ENCODE data around the gene ANKFY1. TPM values are rescaled to one million over a fixed set of nuclear protein-coding genes. Genes with fewer than 3 reads are reported as not detected.

ANKFY1 gene
- total RNA-seq, 2 donors from 2014 or later: 17.9 to 40.5 TPM

GRCh38 chr17:4270736-4271135 lies 7.0 kb upstream of the ANKFY1 start:
- 73 to 74% methylated on average over 3 of the region's 3 CpGs for WGBS, 2 donors
- Histone ChIP-seq H3K4me1 (peaks cover 9% of the 10 kb centered on the region), H3K9me3 (no peaks in the 10 kb centered on the region), H3K27ac (no peak overlapping the region), H3K36me3 (replicated peaks in 1 of 2; ENCODE audit: insufficient read depth in 1 of 2, low read depth in 2 of 2) (no peaks in the 10 kb centered on the region), H3K27me3 (no peaks in the 10 kb centered on the region), H3K4me3 (no peak overlapping the region)
- intact Hi-C loops (cut with DNase I): no loop called here
- ATAC-seq: no peak
- no peak for TF ChIP-seq CTCF (IDR thresholded peaks at IDR 0.05)
- no peak for TF ChIP-seq POLR2A (IDR thresholded peaks at IDR 0.05)
- no peak for DNase-seq

GRCh38 chr17:4269915-4270314 lies 6.1 kb upstream of the ANKFY1 start:
- intact Hi-C loops (cut with DNase I): no loop called here
- H3K36me3 ChIP-seq (replicated peaks in 1 of 2; ENCODE audit: insufficient read depth in 1 of 2, low read depth in 2 of 2): no peaks in the 10 kb centered on the region

GRCh38 chr17:4267402-4267801 lies 3.6 kb upstream of the ANKFY1 start:
- intact Hi-C loops (cut with DNase I): no loop called here
- Histone ChIP-seq H3K36me3 (replicated peaks in 1 of 2; ENCODE audit: insufficient read depth in 1 of 2, low read depth in 2 of 2) (no peaks in the 10 kb centered on the region), H3K27me3 (no peaks in the 10 kb centered on the region), H3K27ac (no peak overlapping the region), H3K4me1 (peaks cover 17% of the 10 kb centered on the region), H3K4me3 (no peak overlapping the region), H3K9me3 (no peaks in the 10 kb centered on the region)
- no peak for TF ChIP-seq CTCF (IDR thresholded peaks at IDR 0.05)
- ATAC-seq: no peak
- DNase-seq: no peak
- 95% methylated on average over 7 to 8 of the region's 8 CpGs for WGBS, 2 donors

More at GRCh38 chr17:4269915-4270314, 6.1 kb upstream of the ANKFY1 start:
- Histone ChIP-seq H3K9me3 (no peaks in the 10 kb centered on the region), H3K27me3 (no peaks in the 10 kb centered on the region), H3K4me1 (peaks cover 9% of the 10 kb centered on the region), H3K27ac (no peak overlapping the region), H3K4me3 (no peak overlapping the region)
- DNase-seq (no peak), ATAC-seq (no peak)
- no peak for TF ChIP-seq CTCF (IDR thresholded peaks at IDR 0.05)
- TF ChIP-seq POLR2A (IDR thresholded peaks at IDR 0.05): no peak
- 94 to 96% methylated on average over 4 of the region's 4 CpGs for WGBS, 2 donors

- ATAC-seq (no peak), DNase-seq (no peak)
- H3K27me3 ChIP-seq: no peaks in the 10 kb centered on the region
- H3K27ac ChIP-seq: no peak overlapping the region
- no peak for TF ChIP-seq POLR2A (IDR thresholded peaks at IDR 0.05)
- TF ChIP-seq CTCF (IDR thresholded peaks at IDR 0.05): no peak
- no peak overlapping the region for H3K4me3 ChIP-seq
- no peaks in the 10 kb centered on the region for H3K36me3 ChIP-seq (replicated peaks in 1 of 2; ENCODE audit: insufficient read depth in 1 of 2, low read depth in 2 of 2)
- intact Hi-C loops (cut with DNase I): no loop called here
- 74 to 82% methylated on average over 7 of the region's 7 CpGs for WGBS, 2 donors
- H3K9me3 ChIP-seq: no peaks in the 10 kb centered on the region
- H3K4me1 ChIP-seq: peaks cover 22% of the 10 kb centered on the region
These were observed 2.8 kb upstream of the ANKFY1 start for GRCh38 chr17:4266550-4266949.

GRCh38 chr17:4262703-4263102 lies 1.1 kb downstream of the ANKFY1 start:
- 22 to 26% methylated on average over 8 of the region's 8 CpGs for WGBS, 2 donors
- Histone ChIP-seq H3K27me3 (no peaks in the 10 kb centered on the region), H3K4me3 (peak overlapping the region in 1 of 2 donors; percentile 96), H3K4me1 (peaks cover 22% of the 10 kb centered on the region), H3K36me3 (replicated peaks in 1 of 2; ENCODE audit: insufficient read depth in 1 of 2, low read depth in 2 of 2) (no peaks in the 10 kb centered on the region), H3K27ac (peak overlapping the region in 3 of 4 donors; percentile 68 to 88 (median 82)), H3K9me3 (no peaks in the 10 kb centered on the region)
- TF ChIP-seq CTCF (IDR thresholded peaks at IDR 0.05) (no peak), POLR2A (IDR thresholded peaks at IDR 0.05) (no peak)
- DNase-seq (no peak), ATAC-seq (no peak)
- intact Hi-C loops (cut with DNase I): no loop called here

Data from body of pancreas (tissue), 4 donors.